ENCODE data around the gene AK4.

DNA sequence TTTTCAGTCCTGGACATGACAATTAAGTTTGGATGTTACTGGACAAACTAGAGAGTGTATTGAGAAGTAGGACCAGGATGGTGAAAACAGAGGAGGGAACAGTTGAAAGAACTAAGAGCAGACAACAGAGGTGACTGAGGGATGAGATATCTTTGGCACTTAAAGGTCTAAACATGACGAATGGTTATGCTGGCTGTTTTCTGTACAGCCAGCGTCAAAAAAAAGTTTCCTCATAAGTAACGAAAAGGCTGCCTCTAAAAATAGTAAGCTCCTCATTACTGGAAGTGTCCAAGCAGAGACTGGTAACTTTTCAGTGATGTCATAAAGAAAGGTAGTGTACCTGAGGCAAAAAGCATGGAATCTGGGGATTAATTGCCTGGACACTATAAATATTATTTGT lies 35.2 kb upstream of the AK4 start:
- TF ChIP-seq NR2F2 (IDR thresholded peaks at IDR 0.05) (no peak), FOXA1 (IDR thresholded peaks at IDR 0.05) (no peak), CTCF (IDR thresholded peaks at IDR 0.05; ENCODE audit: low read depth, low read length, missing input control) (no peak), MAX (IDR thresholded peaks at IDR 0.05) (no peak), RAD21 (IDR thresholded peaks at IDR 0.05) (no peak), HNF4A (conservative IDR thresholded peaks at IDR 0.05) (no peak)
